PFSK-1 (cell line): ENCODE results near the gene PREP.

Source experiments
- FOXP2 ChIP-seq: optimal IDR thresholded peaks from 2 replicates; pipeline ENCODE3; 2011; ENCODE audit warnings: borderline replicate concordance, control low read depth, inconsistent platforms; ENCODE audit not compliant: insufficient read depth; ENCODE audit errors: extremely low read length, extremely low read depth
- POLR2AphosphoS5 ChIP-seq: IDR thresholded peaks from 2 replicates; pipeline ENCODE4 v1.6.1; 2012; ENCODE audit warnings: low read depth, mild to moderate bottlenecking, control low read depth, low read length, moderate library complexity
- REST ChIP-seq, 2 experiments: IDR thresholded peaks; 2 replicates each; pipeline versions ENCODE4 v1.6.1 to v1.8.0; 2011 to 2012; ENCODE audit warnings: low read depth in 2 of 2, low read length in 2 of 2, control low read depth in 1 of 2, inconsistent platforms in 1 of 2, mild to moderate bottlenecking in 1 of 2, moderate library complexity in 1 of 2; ENCODE audit not compliant: insufficient read depth in 1 of 2
- SIN3A ChIP-seq: IDR thresholded peaks from 2 replicates; pipeline ENCODE4 v1.6.1; 2012; ENCODE audit warnings: mild to moderate bottlenecking, low read length, moderate library complexity, borderline replicate concordance; ENCODE audit not compliant: insufficient read depth

GRCh38 chr6:105431226-105431625 lies 28.3 kb upstream of the PREP start:
- TF ChIP-seq REST (IDR thresholded peaks at IDR 0.05; ENCODE audit: insufficient read depth in 1 of 2, low read depth in 2 of 2, low read length in 2 of 2), result no peak
- TF ChIP-seq POLR2AphosphoS5, result no peak
- TF ChIP-seq SIN3A, result no peak
- TF ChIP-seq FOXP2, result no peak
